GM21619 (cell line): ENCODE results near the gene PDHX.

Experiments
- ATAC-seq: cut with Tn5 transposase; IDR thresholded peaks from one replicate; pipeline ENCODE4 v1.9.1; 2021; ENCODE audit not compliant: unreplicated experiment

The PDHX gene

GRCh38 chr11:34953955-34954354 lies 37.5 kb downstream of the PDHX start:
- ATAC-seq = no peak

DNA sequence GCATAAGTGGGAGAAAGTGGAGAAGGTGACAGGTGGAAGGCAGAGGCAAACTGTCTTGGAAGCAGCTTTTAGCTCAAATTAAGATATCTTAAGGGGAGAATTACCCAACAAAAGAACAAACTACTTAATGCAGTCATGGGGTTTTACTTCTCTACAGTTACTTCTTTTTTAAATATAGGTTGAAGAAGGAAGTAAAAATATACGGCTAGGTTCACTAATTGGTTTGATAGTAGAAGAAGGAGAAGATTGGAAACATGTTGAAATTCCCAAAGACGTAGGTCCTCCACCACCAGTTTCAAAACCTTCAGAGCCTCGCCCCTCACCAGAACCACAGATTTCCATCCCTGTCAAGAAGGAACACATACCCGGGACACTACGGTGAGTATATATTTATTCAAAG lies 40.8 kb downstream of the PDHX start:
- ATAC-seq = no peak

- no peak for ATAC-seq
Measured at GRCh38 chr11:34957606-34958005, 41.2 kb downstream of the PDHX start.

- ATAC-seq = no peak
Measured at GRCh38 chr11:34959770-34960169, 43.4 kb downstream of the PDHX start.

GRCh38 chr11:34960277-34960676 lies 43.9 kb downstream of the PDHX start:
- ATAC-seq = no peak

DNA sequence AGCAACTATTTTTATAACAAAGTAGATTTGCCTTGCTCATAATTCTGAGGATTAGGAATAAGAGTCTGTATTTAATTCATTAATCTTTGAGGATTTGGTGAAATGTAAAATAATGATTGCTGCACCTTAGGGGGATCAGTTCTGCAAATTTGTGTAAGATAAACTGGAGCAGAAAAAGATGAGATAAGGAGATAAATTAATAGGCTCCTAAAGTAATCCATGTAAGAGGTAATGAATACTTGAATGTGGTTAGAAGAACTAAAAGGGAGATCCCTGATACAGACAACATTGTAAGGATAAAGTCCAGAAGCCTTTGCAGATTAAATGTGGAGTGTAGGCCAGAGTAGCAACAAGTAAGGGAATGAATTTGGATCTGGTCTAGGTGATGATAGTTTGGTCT lies 45.6 kb downstream of the PDHX start:
- ATAC-seq = no peak

DNA sequence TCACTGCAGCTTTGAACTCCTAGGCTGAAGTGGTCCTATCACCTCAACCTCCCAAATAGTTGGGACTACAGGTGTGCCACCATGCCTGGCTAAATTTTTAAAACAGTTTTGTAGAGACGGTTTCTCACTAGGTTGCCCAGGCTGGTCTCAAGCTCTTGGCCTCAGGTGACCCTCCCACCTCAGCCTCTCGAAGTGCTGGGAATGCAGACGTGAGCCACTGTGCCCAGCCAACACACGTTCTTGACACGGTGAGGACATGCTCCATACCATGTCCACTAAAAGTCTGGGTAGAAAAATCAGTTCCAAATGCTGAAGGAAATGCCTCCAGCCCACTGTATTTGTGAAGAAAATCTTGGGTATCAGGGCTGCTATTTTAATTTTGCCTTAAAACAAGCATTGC lies 46.9 kb downstream of the PDHX start:
- ATAC-seq = no peak

- no peak for ATAC-seq
Measured at GRCh38 chr11:34964610-34965331, 48.4 kb downstream of the PDHX start.

- no peak for ATAC-seq
Measured at GRCh38 chr11:34968862-34969261, 52.4 kb downstream of the PDHX start.

DNA sequence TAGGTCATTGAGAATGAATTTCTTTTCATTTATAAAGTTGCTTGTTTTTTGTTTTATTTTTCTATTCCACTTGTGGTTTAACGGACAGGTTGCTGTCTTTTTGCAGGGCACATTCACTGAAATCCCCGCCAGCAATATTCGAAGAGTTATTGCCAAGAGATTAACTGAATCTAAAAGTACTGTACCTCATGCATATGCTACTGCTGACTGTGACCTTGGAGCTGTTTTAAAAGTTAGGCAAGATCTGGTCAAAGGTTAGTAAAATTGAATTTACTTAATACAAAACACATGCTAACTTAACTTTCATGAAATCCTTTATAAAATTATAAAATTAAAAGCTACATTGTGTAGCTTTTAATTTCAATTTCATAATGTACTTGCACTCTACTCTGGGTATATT lies 53.6 kb downstream of the PDHX start:
- no peak for ATAC-seq

GRCh38 chr11:34970480-34970879 lies 54.1 kb downstream of the PDHX start:
- ATAC-seq = no peak

DNA sequence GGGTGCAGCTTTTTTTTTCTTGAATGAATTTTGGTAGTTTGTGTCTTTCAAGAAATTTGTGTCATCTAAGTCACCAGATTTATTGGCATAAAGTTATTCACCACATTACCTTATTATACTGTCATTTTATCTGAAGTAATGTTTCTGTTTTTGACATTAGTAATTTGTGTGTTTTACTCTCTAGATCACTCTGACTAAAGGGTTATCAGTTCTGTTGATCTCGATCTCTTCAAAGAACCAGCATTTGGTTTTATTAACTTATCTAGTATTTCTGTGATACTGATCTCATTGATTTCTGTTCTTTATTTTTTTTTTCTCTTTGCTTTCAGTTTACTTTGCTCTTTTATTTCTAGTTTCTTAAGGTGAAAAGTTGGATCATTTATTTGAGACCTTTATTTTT lies 55.5 kb downstream of the PDHX start:
- no peak for ATAC-seq

DNA sequence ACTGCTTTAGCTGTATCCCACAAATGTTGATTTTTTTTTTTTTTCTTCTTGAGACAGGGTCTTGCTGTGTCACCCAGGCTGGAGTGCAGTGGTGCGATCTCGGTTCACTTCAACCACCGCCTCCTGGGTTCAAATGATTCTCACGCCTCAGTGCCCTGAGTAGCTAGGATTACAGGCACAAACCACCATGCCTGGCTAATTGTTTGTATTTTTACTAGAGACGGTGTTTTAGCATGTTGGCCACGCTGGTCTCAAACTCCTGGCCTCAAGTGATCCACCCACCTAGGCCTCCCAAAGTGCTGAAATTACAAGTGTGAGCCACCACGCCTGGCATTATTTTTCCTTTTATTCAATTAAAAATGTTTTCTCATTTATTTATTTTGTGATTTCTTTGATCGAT lies 55.9 kb downstream of the PDHX start:
- no peak for ATAC-seq

DNA sequence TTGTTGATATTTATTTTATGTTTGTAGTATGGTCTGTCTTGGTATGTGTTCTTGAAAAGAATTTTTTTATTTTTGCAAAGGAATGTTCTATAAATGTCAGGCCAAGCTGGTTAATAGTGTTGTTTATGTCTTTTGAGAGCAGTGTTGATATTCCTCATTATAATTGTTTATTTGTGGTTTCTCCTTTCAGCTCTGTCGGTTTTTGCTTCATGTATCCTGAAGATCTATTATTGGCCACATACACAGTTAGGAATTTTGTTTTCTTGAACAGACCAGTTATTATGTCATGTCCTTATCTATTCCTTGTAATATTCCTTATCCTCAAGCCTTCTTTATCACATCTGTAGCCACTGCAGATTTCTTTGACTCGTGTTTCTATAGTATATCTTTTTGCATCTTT lies 56.5 kb downstream of the PDHX start:
- ATAC-seq = no peak

- ATAC-seq = no peak
Measured at GRCh38 chr11:34975482-34975881, 59.1 kb downstream of the PDHX start.

GRCh38 chr11:34976496-34977088 lies 60.2 kb downstream of the PDHX start:
- ATAC-seq = no peak

DNA sequence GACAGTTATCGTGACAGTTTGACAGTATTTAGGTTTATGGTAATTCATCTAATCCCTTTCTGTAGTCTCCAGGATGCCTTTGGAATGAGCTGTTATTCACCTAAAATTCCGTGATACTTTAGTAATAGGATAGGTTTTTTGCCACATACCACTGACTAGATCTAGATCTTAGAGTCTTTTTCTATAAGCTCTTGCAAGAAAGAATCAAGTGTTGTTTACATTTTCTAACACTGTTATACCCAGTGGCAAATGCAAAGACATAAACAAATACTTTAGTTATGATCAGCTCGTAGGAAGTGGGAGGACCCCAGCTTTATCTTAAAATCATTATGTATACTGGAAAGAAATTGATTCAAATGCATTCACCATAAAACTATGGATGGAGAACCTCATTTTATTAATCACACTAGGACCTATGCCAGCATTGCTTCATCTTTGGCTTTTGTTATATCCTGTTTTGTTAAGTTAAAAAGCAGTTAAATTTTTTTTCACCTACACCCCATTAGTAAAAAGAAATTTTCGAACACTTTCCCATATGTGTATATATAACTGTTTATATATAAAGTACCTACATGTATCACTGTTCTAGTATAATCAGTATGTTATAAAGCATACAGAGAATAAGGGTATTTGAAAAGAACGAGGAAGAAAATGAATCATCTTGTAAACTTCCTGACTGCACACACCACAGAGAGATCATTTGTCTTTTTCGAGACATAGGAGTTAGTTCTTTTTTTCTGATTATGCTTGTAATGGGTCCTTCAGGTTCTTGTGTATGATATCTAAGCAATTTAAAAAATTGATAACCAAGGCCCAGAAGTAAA lies 60.9 kb downstream of the PDHX start:
- ATAC-seq = no peak

GRCh38 chr11:34978236-34979191 lies 62.1 kb downstream of the PDHX start:
- ATAC-seq = no peak

DNA sequence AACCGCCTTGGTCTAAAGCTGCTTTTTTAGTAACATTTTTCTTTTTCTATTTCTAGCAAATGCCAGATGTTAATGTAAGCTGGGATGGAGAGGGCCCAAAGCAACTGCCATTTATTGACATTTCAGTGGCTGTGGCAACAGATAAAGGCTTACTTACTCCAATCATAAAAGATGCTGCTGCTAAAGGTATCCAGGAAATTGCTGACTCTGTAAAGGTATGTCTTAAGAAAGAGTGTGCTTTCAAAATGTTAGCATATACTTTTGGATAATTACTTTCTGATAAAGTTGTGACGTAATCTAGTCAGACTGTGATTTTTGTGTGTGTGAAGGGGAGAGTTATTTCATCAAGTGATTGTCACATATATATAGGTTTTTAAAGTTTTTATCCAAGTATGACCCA lies 68.1 kb downstream of the PDHX start:
- no peak for ATAC-seq

DNA sequence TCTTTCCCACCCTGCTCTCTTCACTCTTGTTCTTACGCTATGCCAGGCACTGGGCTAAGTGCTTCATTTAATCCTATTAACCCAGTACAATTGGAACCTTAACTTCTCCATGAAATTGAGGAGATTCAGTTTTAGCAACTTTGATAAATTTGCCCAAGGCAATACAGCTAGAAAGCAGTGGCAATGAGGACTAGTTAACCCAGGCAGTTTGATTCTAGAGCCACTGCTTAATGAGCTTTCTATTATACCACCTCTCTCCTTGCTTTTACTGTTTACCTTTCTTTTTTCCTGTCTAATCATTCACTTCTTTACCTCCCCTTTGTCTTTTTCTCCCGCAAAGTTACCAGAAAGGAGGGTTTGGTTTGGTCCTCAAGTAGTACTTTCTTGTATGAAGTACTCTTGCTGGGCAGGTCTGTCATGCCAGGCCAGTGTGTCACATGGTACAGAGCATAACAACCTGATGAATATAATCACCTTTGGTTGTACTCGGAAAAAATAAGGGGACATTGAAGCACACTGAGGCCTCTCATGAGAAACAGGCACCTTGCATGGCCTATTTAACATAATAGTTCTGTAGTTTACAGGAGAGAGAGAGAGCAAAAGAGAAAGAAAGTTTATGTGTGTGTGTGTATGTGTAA lies 70.6 kb downstream of the PDHX start:
- ATAC-seq = no peak

DNA sequence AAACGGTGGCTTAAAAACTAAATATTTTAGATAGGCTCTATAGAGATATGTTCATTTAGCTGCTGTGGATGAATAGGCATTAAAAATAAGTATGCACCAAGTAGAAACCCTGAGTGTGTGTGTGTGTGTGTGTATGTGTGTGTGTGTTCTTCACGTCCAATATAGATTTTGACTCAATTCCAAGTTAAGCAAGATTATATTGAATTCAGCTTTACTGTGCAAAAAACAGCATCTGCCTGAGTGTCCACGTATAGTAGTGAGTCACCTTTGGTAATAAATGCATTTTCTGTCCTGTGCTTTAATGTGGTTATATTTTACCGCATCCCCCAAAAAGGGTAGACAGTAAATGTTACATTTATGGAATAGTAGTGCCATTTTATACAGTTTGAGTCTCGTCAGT lies 71.2 kb downstream of the PDHX start:
- no peak for ATAC-seq
